GM18507 (cell line): ENCODE measurements around the gene MT1H.

Experiments
- DNase-seq: peaks from one replicate; pipeline ENCODE4 v3.0.0; 2011; ENCODE audit warnings: low read depth; ENCODE audit not compliant: insufficient read length; ENCODE audit errors: extremely low spot score
- FAIRE-seq: peaks from 2 replicates; lab custom pipeline; 2011; peaks lifted over from hg19 to GRCh38; lab: Jason Lieb, UNC

Gene MT1H

GRCh38 chr16:56679818-56680217 lies 10.2 kb downstream of the MT1H start:
- DNase-seq (no peak), FAIRE-seq (no peak)

GRCh38 chr16:56681939-56682702 lies 12.5 kb downstream of the MT1H start, which contains the start of gene MT1X:
Gene MT1X (plus strand): TSS chr16:56682470. CDS start chr16:56682541, 71 bp downstream.
- FAIRE-seq (peak; percentile 95), DNase-seq (peak; percentile 89)

- no peak for DNase-seq
- no peak for FAIRE-seq
Measured at GRCh38 chr16:56682703-56683397, 13.2 kb downstream of the MT1H start.

- DNase-seq (no peak), FAIRE-seq (no peak)
Measured at GRCh38 chr16:56683424-56684172, 14.0 kb downstream of the MT1H start.

- FAIRE-seq = no peak
- DNase-seq = no peak
Measured at GRCh38 chr16:56684256-56684925, 14.8 kb downstream of the MT1H start.

- FAIRE-seq (no peak), DNase-seq (no peak)
Measured at GRCh38 chr16:56684926-56685590, 15.4 kb downstream of the MT1H start.

- FAIRE-seq = no peak
- no peak for DNase-seq
Measured at GRCh38 chr16:56686758-56687157, 17.1 kb downstream of the MT1H start.

GRCh38 chr16:56688762-56689161 lies 19.1 kb downstream of the MT1H start:
- DNase-seq = no peak
- no peak for FAIRE-seq

GRCh38 chr16:56689171-56689570 lies 19.6 kb downstream of the MT1H start:
- no peak for DNase-seq
- no peak for FAIRE-seq

GRCh38 chr16:56690420-56691122 lies 21.0 kb downstream of the MT1H start:
- FAIRE-seq = no peak
- no peak for DNase-seq

- DNase-seq = no peak
- no peak for FAIRE-seq
Measured at GRCh38 chr16:56691885-56692284, 22.3 kb downstream of the MT1H start.

- no peak for FAIRE-seq
- no peak for DNase-seq
Measured at GRCh38 chr16:56695246-56695645, 25.6 kb downstream of the MT1H start.

GRCh38 chr16:56697456-56698155 lies 28.0 kb downstream of the MT1H start:
- FAIRE-seq = no peak
- DNase-seq = no peak

- DNase-seq (no peak), FAIRE-seq (no peak)
Measured at GRCh38 chr16:56700195-56700594, 30.6 kb downstream of the MT1H start.

GRCh38 chr16:56700631-56701030 lies 31.0 kb downstream of the MT1H start:
- no peak for DNase-seq
- FAIRE-seq = no peak

- DNase-seq (no peak), FAIRE-seq (no peak)
Measured at GRCh38 chr16:56701534-56701933, 31.9 kb downstream of the MT1H start.

- DNase-seq (no peak), FAIRE-seq (no peak)
Measured at GRCh38 chr16:56702836-56703235, 33.2 kb downstream of the MT1H start.
